ENCODE data around the gene TMEM200C. TPM values are rescaled to one million over a fixed set of nuclear protein-coding genes. Genes with fewer than 3 reads are reported as not detected.
A peak's percentile ranks its signal among the peaks of the same experiment; 100 is the strongest.

Gene TMEM200C
- total RNA-seq, 1 donor from 2014 or later, result under 0.01 TPM

DNA sequence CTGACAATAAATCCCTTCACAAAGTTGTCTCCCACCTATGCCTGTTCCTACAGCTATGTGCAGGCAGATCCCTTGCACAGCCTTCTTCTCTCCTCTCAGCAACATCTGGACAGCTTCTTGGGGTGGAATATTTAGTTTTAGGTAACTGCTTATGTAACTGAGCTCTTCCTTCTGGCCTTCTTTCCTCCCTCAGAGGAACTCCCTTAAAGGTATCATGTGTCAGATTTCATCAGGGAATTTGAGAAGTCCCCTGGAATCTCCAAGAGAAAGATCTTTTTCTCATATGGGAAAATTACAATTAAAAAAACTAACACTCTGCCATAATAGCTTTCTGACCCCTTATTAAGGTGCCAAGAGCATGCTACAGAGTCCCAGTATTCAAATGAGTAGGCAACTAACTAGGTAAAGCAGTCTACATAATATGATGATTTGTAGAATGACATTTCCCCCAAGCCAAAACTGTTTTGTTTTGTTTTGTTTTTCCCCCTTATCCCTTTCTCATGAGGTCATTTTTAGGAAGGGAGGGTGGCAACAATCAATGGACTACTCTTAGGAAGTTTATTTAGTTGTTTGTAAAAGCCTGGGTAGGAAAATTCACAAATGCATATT is 2.4 kb downstream of the TMEM200C start:
- FAIRE-seq (no peak), DNase-seq (ENCODE audit: low read depth) (no peak)
- TF ChIP-seq, protein P1, sequence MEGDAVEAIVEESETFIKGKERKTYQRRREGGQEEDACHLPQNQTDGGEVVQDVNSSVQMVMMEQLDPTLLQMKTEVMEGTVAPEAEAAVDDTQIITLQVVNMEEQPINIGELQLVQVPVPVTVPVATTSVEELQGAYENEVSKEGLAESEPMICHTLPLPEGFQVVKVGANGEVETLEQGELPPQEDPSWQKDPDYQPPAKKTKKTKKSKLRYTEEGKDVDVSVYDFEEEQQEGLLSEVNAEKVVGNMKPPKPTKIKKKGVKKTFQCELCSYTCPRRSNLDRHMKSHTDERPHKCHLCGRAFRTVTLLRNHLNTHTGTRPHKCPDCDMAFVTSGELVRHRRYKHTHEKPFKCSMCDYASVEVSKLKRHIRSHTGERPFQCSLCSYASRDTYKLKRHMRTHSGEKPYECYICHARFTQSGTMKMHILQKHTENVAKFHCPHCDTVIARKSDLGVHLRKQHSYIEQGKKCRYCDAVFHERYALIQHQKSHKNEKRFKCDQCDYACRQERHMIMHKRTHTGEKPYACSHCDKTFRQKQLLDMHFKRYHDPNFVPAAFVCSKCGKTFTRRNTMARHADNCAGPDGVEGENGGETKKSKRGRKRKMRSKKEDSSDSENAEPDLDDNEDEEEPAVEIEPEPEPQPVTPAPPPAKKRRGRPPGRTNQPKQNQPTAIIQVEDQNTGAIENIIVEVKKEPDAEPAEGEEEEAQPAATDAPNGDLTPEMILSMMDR (IDR thresholded peaks at IDR 0.05; ENCODE audit: insufficient read depth, low read length, severe bottlenecking), result no peak
- Histone ChIP-seq H3K4me3 (ENCODE audit: low read depth, low read length) (no peak overlapping the region), H3K36me3 (ENCODE audit: control insufficient read depth, insufficient read depth, low read length) (no peaks in the 10 kb centered on the region), H3K27me3 (ENCODE audit: control insufficient read depth, insufficient read depth, low read length) (peaks cover 26% of the 10 kb centered on the region)

DNA sequence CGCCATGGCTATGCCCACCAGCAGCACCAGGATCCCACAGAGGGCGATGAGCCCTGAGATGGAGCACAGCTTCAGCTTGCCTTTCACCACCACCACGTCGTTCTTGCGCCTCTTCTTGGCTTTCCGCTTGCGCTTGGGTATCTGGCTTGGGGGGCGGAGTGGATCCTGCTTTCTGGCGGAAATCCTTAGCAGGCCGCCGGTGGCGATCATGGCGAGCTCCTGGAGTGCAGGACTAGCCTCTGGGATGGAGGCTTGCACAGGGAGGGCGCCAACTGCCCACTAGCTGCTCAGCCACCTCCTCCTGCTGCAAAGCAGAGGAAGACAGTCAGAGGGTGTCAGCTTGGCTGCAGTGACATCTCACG is 3.5 kb downstream of the TMEM200C start:
- Histone ChIP-seq H3K36me3 (ENCODE audit: control insufficient read depth, insufficient read depth, low read length) (no peaks in the 10 kb centered on the region), H3K27me3 (ENCODE audit: control insufficient read depth, insufficient read depth, low read length) (peaks cover 22% of the 10 kb centered on the region), H3K4me3 (ENCODE audit: low read depth, low read length) (no peak overlapping the region)
- DNase-seq (ENCODE audit: low read depth), result no peak
- TF ChIP-seq, protein P1 (IDR thresholded peaks at IDR 0.05; ENCODE audit: insufficient read depth, low read length, severe bottlenecking), result no peak
- no peak for FAIRE-seq

DNA sequence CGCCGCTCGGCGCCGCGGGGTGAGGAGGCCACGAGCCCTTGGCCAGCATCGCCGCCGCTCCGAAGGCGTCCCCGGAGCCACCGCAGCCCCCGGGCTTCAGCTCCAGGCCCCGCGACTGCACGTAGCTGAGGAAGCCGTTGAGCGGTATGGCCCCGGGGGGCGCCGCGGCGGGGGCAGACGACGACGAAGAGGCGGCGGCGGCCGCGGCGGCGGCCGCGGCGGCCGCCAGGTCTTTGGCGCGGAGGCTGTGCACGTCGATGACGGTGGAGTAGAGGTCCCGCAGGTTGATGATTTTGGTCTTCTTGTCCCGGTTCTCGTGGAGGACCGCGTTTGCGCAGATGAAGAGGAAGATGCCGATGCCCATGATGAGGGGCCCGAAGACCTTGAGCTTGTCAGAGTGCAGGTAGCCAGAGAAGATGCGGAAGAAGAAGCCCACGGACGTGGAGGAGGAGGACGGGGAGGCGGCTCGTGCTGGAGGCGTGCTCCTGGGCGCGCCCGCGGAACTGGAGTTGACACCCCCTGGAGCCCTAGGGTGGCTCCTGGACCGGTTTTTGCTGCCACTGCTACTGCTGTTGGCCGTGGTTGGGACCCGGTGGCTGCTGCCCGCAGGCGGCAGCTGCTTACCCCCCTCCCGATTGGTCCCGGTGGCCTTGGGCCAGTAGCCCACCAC is 4.0 kb downstream of the TMEM200C start:
- Histone ChIP-seq H3K4me3 (ENCODE audit: low read depth, low read length) (no peak overlapping the region), H3K27me3 (ENCODE audit: control insufficient read depth, insufficient read depth, low read length) (peaks cover 22% of the 10 kb centered on the region), H3K36me3 (ENCODE audit: control insufficient read depth, insufficient read depth, low read length) (no peaks in the 10 kb centered on the region)
- no peak for FAIRE-seq
- TF ChIP-seq, protein P1 (IDR thresholded peaks at IDR 0.05; ENCODE audit: insufficient read depth, low read length, severe bottlenecking), result no peak
- DNase-seq (ENCODE audit: low read depth), result no peak

DNA sequence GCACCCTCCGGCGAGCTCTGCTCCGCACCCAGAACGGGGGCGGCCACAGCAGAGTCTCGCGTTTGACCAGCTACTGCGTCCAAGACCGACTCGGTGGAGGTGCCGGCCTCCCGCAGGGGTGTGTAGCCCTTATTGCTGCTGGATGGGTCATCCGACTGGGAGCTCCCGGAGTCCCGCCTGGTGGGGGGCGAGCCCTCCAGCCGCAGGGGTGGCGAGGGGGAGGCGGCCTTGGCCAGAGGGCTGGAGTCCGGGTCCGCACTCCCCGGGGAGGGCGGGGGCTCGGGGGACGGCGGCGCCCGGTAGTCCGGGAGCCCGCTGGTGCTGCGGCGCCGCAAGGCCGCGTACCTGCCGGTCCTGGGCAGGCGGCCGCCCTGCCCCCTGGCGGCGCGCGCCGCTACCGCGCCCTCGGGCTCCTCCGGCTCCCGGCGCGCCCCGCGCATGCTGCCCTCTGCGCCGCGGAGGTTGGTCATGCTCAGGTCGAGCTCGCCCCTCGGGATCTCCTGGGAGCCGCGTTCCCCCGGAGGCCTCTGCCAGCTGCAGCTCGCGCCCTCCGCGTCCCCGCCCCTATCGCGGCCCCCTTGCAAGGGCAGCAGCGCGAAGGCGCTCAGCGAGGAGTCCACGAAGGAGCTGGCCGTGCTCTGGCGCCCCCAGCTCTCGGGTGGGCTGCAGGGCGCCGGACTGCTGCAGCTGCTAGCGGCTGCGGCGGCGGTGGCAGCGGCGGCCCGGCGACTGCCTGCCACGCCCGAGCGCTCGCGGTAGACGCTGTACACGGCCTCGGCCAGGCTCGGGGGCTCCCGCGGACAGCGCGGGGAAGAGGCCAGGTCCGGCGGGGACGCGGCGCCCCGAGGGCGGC is 4.8 kb downstream of the TMEM200C start:
- Histone ChIP-seq H3K36me3 (ENCODE audit: control insufficient read depth, insufficient read depth, low read length) (no peaks in the 10 kb centered on the region), H3K27me3 (ENCODE audit: control insufficient read depth, insufficient read depth, low read length) (peaks cover 19% of the 10 kb centered on the region), H3K4me3 (ENCODE audit: low read depth, low read length) (no peak overlapping the region)
- DNase-seq (ENCODE audit: low read depth) (no peak), FAIRE-seq (no peak)
- TF ChIP-seq, protein P1 (IDR thresholded peaks at IDR 0.05; ENCODE audit: insufficient read depth, low read length, severe bottlenecking), result peak; percentile 30

DNA sequence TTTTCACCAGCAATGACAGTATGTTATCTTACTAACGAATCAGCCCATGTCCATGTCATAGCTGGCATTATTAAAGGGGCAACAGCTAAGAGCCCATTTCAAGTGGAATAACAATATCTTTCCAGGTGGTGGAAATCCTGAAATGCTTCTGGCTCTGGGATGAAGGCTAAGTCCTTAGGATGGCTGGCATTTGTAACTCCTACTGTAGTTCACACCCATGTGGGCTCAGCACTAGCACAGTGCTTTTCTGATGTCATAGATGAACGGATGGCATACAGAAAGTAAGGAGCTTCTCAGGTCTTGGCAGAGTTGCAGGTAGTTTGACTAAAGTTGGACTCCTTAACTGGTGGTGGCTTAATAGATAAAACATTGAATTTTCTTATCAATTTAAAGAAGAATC is 10.0 kb downstream of the TMEM200C start:
- TF ChIP-seq, protein P1 (IDR thresholded peaks at IDR 0.05; ENCODE audit: insufficient read depth, low read length, severe bottlenecking), result no peak
- DNase-seq (ENCODE audit: low read depth) (no peak), FAIRE-seq (no peak)
- H3K4me3 ChIP-seq (ENCODE audit: low read depth, low read length), result no peak overlapping the region
- H3K36me3 ChIP-seq (ENCODE audit: control insufficient read depth, insufficient read depth, low read length), result no peaks in the 10 kb centered on the region
- no peaks in the 10 kb centered on the region for H3K27me3 ChIP-seq (ENCODE audit: control insufficient read depth, insufficient read depth, low read length)

Data from bronchial epithelial cell (primary cell).